ENCODE measurements around the gene SLC8A2.
"Not testable (repeated sequence)": the region's sequence is repeated elsewhere in the genome, so short reads cannot be mapped to it uniquely, and the experiment has no call there.

SLC8A2 gene

GRCh38 chr19:47383890-47384289 is 87.8 kb downstream of the SLC8A2 start:
- not testable (repeated sequence) for FAIRE-seq; DNase-seq (ENCODE audit: low spot score)

- DNase-seq (ENCODE audit: low spot score) (no peak), FAIRE-seq (no peak)
Measured at GRCh38 chr19:47381653-47382279, 89.9 kb downstream of the SLC8A2 start.

DNA sequence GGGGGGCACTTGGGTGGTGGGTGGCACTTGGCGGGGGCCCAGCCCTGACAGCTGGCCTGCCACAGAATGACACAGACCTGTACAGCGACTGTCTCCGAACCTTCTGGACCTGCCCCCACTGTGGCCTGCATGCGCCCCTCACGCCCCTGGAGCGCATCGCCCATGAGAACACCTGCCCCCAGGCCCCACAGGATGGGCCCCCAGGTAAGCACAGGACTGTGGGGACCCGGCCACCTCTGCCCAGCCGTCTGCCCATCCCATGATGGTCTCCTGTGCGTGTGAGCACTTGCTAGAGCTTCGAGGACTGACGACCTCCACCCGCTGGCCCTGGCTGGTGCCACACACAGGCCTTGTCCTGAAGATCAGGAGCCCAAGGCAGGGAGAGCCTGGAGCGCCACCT is 90.6 kb downstream of the SLC8A2 start:
- FAIRE-seq (no peak), DNase-seq (ENCODE audit: low spot score) (no peak)

DNA sequence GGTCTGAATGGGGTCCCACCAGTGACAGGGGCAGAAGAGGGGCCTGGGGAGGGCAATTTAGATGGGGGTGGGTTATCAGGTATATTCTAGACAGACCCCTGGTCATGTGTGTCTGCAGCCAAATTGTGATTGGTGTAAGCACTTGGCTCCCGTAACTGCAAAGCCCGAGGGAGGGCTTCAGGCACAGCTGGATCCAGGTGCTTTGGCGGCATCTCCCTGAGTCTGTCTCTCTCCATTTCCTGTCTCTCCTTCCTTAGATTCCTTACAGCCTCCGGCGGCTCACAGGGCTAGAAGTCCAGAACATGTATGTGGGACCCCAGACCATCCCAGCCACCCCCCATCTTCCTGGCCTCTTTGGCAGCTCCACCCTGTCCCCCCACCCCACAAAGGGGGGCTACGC is 91.1 kb downstream of the SLC8A2 start:
- FAIRE-seq (no peak), DNase-seq (ENCODE audit: low spot score) (no peak)

GRCh38 chr19:47379381-47379938 is 92.2 kb downstream of the SLC8A2 start:
- no peak for DNase-seq (ENCODE audit: low spot score)
- FAIRE-seq, result no peak

- FAIRE-seq (no peak), DNase-seq (ENCODE audit: low spot score) (no peak)
Measured at GRCh38 chr19:47378246-47378645, 93.4 kb downstream of the SLC8A2 start.
